ENCODE data around the gene ST3GAL5.
A peak's percentile ranks its signal among the peaks of the same experiment; 100 is the strongest.

Gene ST3GAL5

DNA sequence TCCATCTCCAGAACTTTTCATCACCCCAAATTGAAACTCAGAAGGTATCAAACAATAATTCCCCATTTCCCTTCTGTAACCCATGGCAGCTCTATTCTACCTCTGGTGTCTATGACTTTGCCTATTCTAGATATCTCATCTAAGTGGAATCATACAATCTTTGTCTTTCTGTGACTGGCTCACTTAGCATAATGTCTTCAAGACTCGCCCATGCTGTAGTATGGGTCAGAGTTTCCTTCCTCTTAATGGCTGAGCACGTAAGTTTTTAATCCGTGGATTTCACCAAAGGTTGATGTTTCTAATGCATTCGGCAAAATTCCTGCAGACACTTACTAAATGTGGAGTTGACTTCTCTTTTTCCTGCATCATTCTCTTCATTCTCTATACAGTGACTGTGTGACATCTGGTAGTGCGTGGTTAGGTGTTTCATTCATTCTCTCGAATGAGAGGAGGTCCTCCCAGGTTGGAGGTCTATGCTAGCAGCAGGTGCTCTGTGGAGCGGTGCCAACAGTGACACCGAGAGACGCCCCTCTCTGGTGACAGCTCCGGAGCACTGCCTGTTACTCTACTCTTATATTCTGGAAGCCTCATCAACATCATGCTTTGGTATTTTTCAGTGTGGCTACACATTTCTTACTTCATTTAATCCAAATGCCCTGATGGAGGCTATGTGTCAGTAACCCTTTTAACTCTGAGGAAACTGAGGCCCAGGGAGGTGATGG is 84.9 kb downstream of the ST3GAL5 start:
- no peak for DNase-seq

DNA sequence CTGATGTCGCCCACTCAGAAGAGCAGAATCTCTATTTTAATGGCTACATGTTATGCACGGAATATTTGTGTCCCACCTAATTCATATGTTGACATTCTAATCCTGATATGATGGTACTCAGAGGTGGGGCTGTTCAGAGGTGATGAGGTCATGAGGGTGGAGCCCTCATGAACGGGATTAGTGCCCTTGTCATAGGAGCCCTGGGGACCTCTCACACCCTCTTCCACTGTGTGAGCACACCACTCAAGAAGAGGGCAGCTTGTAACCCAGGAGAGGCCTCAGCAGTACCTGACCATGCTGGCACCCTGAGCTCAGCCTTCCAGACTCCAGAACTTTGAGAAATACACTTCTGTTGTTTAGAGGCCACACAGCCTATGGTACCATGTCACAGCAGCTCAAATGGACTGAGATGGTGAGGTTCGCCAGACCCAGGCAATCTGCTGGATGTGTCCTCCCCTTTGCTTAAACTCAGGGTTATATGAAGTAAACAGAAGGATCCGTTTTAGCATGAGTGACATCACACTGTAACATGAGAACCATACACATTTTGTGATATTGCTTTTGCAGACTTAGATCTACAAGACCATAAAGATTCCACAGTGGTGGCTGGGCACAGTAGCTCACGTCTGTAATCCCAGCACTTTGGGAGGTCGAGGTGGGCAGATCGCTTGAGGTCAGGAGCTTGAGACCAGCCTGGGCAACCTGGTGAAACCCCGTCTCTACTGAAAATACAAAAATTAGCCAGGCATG is 86.3 kb downstream of the ST3GAL5 start:
- no peak for DNase-seq

DNA sequence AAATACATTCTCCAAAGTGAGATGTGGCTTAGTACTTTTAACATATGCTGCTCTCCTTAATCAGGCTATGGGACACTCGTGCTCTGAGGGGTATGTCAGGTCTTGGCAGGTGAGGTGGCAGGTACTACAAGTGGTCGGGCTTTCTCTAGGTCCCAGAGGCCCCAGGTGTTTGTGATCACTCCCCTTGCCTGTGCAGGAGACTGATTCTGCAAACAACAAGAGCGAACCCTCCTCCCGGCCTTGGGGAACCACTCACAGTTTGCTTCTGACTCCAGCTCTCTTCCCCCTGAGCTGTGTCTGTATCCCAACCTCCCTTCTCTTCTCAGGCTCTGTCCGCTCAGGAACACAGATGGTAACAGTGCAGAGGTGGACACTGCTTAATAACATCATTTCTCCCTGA is 86.9 kb downstream of the ST3GAL5 start:
- no peak for DNase-seq

DNA sequence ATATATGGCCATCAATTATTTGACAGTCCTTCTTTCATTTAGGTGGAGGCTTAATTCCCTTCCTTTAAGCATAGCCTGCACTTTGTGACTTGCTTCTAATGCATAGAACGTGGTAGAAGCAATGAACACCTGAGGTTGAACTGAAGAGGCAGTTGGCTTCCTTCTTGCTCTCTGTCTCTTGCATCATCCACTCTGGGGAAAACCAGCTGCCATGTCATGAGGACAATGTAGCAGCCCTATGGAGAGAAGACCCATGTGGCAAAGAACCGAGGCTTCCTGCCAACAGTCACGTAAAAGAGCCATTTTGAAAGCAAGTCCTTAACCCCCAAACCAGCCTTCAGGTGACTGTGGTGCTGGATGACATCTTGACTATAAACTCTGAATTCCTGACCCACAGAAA is 88.2 kb downstream of the ST3GAL5 start:
- DNase-seq = peak; percentile 20

DNA sequence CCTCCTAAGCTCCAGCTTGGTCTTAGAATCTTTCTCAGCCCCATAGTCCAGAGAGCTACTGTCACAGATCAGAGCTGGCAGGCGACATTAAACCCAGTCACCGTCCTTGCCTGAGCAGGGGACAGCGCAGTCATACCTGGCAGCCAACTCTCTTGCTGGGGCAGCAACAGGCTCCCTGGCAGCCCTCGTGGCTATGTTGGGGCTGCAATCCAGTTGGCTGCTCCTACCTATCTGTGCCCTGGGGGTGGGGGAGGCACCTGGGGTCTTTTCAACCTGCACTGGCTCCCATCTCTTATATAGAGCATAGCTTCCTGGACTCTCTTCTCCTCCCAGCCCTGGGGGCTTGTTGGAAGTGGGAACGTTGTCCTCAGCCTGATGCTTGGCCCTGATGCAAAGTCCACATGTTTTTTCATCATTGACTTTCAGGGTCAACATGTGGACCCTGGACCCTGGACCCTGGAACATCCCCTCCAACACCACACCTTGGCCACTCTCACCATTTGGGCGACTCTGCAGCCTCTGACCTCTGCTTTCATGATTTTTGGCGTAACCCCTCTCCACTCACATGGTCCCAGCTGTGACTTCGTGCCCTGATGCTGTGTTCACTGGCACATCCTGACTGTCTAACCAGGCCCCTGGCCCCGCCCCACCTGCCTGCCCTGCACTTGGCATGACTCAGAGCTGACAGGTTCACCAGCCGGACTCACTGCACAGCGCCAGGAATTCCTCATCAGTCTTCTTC is 89.4 kb downstream of the ST3GAL5 start:
- no peak for DNase-seq

DNA sequence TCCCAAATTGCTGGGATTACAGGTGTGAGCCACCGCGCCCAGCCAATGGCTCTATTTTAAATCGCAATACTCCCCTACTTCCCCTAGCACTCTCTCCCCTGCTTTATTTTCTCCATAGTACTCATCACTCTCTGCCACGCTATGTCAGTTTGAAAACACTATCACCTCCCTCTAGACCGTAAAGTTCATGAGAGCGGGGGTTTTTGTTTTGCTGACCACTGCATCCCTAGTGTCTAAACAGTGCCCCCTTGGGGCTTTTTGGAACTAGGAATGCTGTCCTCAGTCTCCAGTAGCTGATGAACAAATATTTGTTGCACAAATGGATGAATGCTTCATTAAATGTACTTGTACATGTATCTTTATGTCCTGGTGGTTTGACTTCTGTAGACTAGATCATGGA is 90.9 kb downstream of the ST3GAL5 start:
- no peak for DNase-seq

DNA sequence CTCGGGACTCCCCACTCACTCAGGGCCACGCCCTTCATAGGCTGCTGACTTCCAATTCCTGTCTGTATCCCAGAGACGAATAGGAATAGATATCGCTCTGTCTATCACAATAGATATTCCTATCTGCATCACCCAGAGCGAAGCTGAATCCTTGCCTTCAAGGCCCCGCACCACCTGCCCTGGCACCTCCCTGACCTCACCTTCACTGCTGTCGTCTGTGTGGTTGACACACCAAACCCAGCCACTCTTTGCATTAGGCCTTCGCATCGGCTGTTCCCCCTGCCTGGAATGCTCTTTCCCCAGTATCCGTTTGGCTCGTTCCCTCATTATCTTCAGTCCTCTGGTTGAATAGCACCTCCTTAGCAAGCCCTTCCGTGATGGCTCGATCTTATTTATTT is 91.5 kb downstream of the ST3GAL5 start:
- DNase-seq = no peak

DNA sequence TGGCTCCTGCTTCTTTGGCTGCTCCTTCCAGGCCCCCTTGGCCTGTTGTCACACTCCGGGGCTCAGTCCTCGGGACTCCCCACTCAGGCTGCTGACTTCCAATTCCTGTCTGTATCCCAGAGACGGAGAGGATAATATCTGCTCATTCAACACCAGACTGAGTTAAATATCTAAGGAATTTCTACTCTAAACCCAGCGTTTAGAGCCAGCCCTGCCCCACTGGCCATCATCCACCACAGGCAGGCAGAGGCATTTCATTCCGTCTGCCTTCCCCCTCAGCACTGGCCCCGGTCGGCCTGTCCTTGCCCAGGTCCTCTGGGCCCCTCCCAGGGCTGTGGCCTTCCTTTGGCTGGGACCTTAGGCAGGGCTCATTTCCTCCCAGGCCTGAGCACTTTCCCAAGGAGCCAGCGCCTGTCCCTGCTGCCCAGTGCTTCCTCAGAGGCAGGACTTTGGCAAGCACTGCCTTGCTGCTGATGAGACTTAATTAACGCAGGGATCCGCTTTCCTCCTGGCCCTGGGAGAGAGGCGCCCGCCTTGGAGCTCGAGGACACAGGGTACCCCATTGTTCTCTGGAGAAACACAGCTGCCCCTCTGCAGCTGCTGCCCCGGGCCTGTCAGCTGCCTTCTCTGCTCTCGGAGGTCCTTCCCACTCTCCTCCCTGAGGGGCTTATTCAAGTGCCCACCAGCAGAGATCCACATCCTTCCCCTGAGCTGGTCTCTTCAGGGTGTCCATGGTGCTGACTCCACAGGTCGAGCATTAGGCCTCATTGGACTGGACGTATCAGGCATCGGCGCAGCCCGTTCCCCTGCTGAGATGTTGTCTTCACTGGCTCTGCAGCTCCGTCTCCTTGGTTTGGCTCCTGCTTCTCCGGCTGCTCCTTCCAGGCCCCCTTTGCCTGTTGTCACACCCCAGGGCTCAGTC is 92.2 kb downstream of the ST3GAL5 start:
- DNase-seq = no peak

DNA sequence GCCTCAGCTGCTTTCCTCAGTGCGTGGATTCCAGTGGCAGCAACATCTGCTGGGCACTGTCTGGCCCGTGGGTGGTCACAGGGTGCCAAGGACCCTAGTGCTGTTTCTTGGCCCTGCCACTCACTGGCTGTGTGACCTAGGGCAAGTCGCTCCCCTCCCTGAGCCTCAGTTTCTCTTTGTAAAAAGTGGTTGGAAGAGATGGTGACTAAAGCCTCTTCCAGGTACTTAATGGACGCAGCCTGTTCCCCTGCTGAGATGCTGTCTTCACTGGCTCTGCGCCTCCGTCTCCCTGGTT is 92.8 kb downstream of the ST3GAL5 start:
- DNase-seq = no peak

DNA sequence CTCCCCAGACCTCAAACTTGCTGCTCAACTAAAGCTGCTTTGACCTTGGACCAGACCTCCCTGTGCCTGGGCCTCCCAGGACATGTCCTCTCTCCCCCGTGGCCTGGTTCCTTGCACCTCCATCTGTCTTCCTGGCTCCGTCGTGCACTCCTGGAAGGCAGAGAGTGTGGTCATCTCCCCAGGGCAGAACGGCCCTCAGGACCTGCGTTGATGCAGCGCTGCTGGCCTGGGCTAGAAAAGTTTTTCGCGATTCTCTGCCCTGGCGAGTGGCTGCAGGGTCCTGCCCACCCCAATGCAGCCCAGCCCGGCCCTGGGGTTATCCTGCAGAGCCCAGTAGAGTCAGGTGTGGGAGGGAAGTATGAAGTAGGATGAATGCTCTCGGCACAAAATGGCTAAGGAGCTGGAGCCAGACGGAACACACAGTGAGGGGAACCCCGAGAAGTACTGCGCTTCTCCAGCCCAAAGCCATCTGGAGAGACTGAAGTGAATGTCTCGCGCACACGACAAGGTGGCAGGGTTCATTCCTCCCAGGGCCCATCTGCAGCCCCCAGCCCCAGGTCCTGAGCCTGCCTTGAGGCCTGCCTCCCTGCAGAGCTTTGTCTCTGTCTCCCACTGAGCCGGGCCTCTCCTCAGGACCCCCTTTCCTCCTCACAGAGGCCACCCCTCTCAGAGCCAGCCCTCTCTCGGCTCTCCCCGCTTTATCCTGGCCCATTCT is 93.3 kb downstream of the ST3GAL5 start:
- DNase-seq = no peak

DNA sequence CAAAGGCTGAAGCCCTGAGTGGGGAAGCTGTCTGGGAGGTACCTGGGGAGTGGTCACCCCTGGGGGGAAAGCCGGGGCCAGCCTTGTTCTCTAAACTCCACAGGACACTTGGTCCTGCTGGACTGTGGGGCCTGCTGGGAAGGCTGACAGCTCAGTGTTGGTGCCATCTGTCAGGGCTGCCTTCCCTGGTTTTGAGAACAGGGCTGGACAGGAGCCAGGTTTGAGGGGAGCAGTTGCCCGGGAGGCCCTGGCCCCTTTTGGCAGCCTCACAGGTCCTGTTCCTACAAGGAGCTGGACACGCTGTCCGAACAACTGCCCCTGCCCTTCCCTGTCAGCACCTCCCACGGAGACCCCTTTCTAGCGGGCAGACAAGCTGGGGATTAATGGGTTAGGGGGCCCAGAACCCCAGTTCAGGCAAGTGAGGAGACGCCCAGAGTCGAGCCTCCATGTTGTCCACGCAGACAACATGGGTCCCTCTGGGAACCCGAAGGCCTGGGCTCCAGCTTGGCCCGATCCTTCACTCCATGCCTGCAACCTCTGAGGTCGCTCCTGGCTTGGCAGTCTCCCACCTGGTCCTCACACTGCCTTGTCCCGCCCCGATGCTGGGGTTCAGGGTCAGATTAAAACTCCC is 94.2 kb downstream of the ST3GAL5 start:
- DNase-seq = no peak

DNA sequence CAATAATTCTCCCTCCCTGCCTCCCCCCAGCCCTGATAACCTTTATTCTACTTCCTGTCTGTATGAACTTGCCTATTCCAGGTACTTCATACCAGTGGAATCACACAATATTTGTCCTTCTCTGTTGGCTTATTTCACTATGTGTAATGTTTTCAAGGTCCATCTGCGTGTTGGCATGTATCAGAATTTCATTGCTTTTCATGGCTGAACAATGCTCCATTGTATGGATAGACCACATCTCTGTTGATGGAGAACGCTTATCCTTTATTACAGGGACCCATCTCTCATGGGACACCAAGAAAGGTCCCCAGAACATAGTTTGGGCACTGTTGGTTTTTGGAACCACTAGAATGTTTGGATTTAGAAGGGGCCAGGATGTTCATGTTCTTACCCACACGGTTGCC is 94.8 kb downstream of the ST3GAL5 start:
- DNase-seq = no peak

DNA sequence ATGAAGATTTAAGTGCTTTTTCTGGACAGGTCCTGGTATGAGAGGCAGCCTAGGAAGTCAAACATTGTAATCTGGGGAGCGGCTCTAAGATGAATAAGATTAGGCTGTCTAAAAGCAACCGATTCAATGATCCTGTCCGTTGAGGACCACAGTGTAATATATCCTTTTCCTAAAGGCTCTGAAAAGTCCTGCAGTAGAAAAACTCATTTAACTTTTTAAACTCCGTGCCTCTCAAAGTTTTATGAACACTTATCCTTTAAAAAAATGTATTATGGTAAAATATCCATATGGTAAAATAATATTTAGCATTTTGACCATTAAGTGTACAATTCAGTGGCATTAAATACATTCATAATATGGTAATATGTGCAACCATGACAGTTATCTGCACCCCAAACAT is 95.2 kb downstream of the ST3GAL5 start:
- no peak for DNase-seq

DNA sequence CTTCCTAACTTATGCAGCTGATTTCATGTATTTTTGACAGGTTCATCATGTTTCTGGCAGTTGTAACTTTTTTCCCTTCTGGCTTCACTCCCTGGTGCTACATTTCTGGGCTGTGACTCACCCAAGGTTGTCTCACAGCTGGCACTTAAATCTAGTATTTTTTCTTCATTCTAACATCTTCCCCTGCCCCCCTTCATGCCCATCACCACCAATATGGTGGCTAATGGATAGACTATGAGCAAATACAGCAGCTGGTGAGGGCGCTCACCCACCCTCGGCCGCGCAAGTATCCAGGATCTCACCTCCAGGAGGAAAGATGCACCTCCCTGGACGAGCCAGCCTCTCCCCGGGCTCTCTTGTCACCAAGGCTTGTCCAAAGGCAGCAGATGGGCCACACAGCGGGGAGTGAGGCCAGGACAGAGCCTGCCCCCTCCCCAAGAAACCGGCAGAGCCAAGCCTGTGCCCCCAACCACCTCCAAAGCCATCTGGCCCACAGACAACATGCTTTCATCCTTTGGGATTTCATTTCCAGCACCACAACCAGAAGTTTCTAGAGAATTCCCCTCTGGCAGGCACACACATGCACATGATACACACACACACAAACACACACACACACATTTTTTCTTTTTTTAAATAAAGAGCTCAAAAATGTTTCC is 95.9 kb downstream of the ST3GAL5 start:
- DNase-seq = no peak

DNA sequence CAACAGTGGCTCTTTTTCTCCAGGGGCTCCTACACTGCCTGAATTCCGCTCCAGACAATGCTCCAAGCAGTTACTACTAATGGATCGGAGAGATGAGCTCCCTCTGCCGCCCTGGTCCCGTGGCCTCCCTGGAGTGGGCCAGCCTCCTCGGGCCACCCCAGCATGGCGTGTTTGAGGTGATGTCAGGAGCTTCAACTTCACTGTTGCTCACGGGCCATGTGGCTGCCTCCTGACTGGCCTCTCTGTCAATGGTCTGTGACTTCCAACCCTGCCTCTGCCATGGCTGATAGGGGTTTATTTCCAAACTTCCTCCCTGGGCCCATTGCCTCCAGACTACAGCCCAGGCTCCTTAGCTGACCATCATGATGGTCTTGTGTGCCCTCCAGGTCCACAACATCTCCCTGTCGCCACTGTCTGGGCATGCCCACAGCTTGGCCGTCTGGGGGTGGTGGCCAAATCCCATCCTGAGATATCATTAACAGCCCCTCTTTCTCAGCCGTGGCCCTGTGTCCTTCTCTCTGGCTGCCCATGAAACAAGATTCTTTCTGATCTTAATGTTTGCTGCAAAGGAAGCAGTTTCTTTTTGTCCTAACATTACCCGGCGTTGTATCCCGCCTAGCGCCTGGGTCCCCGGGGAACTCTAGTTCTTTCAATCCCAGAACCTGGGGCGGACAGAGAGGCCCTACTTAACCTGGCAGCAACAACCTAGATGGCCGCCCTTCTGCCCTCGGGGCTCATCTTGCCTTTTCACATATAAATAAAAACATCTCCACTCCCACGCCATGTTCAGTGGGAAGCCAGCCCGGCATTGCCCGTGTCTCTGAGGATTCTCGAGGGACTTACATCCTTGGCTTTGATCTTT is 96.9 kb downstream of the ST3GAL5 start:
- DNase-seq = no peak

DNA sequence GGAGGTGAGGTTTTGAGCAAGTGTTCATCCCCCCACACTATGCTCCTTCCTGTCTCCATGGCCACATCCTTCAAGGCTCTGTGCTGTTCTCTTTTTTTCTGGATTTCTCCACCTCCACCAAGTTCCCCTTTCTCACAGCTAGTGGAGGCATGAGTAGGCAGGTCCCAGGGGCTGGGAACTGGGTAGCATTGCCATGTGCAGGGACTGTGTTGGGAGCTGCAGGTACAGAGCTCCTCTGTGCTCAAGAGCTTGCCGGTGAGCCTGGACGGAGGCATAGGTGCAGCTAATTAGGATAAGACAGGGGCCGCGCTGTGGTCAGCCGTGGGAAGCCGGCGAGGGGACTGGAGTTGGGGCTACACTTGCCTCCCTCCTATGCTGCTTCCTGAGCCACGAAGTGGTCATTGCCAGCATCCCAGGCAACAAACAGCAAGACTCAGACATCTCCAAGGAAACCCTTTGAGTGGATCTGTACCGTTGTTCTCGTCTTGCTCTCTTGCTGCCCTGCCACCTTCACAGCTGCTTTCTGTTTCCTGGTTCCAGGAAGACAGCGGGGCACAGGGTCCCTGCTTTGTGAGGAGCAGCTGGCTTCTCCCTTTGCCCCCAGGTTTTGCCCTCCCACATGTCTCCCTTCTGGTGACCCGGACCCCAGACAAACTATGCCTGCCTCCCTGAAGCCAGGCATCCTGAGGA is 98.1 kb downstream of the ST3GAL5 start:
- DNase-seq = peak; percentile 29

DNA sequence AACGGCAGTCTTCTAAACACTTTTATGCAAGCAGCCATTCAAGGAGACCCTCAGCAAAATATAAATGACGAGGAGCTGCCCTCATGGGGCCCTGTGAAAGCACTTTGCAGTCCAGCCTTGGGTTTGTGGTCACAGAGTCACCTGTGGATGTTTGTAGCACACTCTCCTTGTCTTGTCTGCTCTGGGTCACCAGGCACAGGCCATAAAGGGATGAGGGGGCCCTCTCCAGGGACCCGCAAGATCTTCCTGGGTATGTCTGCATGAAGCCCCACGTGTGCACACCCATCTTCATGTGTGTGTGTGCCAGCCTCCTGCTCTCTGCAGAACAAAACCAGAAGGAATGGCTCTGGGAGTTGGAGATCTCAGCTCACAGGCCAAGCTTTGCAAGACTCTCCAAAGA is 98.8 kb downstream of the ST3GAL5 start:
- no peak for DNase-seq

DNA sequence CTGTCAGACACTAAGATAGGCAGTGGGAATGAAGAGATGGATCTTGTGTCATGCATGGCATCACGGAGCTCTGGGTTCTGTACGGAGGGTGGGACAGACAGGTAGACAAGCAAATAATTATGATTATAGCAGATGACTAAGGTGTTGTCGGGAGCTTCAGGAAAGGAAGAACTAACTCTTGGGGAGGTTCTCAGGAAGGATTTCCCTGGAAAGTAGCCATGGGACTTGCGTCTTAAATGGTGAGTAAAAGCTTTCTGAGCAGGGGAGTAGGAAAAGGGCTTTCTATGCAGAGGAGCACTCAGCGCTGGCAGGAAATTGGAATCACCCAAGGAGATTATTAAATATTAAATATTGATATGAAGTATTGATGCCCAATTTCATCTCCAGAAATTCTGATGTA is 99.5 kb downstream of the ST3GAL5 start:
- DNase-seq = no peak

DNA sequence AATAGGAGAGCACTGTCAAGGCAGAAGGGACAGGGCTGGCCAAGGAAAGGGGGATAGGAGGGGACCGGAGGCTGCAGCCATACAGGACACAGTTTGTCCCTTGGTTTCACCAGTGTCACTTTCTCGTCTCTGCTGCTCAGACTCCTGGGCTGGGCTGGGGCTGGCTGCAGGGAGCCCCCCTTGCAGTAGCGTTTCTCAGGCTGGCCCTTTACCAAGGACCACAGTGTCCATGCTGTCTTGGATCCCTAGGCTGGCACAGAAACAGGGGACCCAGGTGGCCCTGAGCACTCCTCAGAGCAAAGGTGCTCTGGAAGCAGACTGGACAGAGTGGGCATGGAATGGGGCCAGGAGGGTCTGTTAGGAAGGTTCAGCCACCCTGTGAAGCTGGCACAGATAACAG is 100.2 kb downstream of the ST3GAL5 start:
- no peak for DNase-seq

DNA sequence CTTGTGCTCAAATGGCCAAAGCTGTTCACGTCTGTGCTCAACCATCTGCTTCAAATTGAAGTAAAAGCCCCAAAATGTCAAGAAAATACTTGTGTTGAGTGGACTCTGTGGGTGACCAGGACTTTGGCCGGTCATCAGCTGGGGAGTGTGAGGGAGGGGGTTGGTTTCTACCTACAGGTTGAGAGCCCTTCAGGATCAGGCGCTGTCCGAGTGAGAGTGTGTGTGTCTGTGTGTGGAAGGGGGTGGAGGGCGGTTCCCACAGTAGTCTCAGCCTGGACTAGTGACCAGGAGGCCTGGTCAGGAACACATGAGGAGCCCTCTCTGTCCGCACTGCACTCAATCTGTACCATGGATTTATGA is 100.8 kb downstream of the ST3GAL5 start:
- DNase-seq = no peak
